Hypothalamus (tissue), 51 donors: ENCODE results near the gene RASGRF2.
"Not testable (repeated sequence)": the region's sequence is repeated elsewhere in the genome, so short reads cannot be mapped to it uniquely, and the experiment has no call there.

Source experiments
- DNase-seq, 51 donors: peaks; one replicate each; lab custom pipeline; 2025; lab: John Stamatoyannopoulos, UW

Gene RASGRF2

DNA sequence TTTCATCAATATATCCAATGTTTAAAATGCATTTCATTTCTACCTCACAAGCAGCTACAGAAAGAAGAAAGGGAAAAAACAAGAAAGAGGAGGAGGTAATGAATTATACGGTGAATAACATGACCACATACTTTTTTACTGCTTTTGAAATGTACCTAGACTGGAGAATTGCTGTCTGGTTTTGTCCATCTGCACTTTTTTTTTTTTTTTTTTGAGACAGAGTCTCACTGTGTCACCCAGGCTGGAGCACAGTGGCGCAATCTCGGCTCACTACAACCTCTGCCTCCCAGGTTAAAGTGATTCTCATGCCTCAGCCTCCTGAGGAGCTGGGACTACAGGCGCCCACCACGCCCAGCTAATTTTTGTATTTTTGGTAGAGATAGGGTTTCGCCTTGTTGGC lies 58.4 kb downstream of the RASGRF2 start:
- not testable (repeated sequence) for DNase-seq

DNA sequence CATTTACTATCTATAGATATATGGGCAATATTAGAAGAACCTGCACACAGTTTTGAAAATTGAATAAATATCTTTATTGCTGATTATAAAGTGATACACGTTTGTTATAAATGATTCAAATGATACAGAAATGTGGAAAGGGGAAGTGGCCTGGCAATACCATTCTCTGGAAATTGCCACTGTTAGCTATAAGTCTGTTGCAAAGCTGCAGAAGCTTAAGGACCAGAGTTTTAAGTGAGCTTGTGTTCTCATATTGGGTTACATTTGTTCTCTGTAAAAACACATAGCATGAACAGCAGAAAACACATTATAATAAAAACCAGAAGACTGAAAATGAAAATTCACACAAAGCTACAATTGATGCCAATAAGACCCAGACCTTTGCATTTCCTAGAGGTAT lies 59.6 kb downstream of the RASGRF2 start:
- DNase-seq, result no peak

DNA sequence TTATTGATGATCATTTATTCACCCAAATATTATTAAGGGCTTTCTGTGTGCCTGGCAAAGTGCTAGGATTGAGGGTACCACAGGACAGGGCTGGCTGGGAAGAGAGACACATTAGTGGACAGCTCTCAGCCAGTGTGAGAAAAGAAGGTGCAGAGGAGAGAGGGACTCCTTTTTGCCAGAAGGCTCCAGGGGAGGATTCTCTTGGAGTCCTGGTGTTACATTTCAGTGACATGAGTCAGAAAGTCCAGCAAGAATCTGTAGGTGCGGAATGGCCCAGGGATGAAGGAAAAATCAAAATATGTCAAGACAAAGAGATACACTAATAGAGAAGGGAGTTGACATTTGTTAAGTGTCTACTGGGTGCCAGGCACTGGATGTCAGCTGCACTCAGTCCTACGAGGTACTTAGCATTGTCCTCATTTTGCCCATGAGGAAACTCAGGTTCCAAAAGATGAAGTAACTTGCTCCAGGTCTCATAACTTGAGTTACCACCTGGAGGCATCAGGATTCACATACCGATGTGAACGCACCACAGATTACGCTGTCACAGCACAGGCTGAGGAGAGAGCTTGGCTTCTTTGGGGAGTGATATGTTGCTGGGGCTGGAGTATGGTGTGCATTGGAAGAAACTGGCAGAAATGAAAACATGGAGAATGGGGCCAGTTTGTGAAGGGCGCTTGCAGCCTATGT lies 60.5 kb downstream of the RASGRF2 start:
- DNase-seq, result no peak

DNA sequence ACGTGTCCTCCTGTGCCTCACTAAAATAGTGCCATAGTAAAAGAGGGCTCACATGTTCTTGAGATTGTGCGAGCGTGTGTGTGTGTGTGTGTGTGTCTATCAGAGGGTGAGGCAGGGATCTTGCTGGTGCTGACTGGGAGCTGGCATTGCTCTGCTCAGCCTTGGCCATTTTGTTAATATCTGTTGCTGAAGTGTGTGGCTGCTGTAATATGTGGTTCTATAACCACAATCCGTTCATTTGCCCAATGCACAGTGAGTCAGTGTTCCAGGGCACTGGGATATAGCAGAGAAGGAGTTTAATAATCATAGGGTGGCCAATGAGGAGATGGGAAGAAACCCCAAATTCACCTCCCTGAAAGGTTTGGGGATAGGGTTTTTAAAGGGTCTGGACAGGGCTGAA lies 61.3 kb downstream of the RASGRF2 start:
- DNase-seq, result no peak

DNA sequence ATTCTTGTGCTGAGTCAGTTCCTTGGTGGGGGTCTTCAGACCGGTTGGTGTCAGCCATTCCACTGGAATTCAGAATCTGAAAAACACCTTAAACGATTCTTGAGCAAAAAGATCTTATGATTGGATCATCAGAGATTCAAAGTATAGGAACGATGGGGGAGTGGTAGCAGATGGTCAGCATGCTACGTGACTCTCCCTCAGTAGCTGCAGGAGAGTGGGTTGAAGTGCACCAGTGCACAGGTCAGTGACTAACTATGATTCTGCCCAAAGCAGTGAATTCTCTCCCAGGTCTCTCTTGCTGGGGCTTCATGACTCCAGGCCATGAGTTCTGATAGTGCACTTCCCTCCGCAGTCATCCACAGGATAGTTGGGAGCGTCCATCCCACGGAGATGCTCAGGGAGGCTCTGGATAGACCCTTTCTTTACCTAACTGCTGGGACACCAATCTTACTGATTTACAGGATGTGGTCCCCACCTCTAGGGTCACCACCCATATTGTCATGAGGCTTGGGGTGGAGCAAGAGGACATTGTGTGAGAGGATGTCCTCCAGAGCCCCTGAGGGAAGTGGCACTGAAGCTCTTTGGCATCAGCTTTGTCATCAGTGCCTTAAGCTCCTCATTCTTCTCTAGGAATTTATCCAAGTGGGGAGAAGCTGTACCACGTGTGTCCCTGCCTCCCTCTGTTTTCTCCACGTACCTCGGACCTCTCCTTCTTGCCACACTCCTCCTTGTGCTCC lies 62.0 kb downstream of the RASGRF2 start:
- DNase-seq, result no peak

DNA sequence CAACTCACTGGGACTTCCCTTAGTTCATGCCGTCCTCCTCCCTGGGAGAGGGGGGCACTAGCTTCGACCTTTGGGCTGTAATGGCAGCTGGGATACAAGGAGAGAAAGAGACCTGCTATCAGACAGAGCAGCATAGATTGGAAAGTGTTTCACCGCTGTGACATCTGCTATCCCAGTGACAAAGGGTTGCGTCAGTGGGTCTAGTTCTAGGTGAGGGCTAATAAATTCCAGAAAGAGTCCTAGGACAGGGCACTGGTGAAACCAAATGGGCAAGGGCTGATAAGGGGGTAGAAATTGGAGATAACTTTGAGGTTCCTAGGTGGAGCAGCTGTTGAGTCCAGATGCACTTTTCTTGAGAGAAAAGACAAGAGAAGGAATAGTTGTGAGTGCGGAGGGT lies 62.5 kb downstream of the RASGRF2 start:
- no peak for DNase-seq

DNA sequence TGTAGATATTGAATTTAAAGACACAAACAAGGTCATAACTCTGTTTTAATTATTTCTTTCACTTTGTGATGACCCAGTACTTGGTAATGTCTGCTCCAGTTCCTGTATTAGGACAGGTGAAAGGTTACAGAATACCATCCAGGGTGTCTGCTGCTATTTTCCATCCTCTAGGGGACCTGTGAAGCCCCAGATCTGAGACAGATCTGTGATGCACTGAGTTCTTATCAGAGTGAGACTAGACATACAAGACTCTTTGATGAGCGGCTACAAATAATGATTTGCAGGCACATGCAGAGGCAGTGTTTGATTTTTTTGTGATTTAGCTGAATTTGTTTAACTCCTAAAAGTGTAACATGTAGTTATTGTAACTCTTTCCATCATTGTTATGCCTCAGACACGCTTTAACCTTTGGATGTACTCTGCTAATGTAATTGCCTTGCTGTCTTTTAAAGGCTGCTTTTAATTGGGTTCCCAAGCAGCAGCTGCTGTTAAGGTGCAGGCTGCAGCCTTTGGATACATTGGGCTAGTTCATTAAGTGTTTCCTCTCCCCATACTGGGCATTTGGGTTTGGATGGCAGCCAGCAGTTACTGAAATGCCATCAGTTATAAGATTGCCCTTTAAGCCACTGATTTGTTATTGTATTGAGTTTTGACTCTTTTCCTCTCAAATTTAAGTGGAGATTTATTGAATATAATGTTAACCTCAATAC lies 63.3 kb downstream of the RASGRF2 start:
- no peak for DNase-seq

DNA sequence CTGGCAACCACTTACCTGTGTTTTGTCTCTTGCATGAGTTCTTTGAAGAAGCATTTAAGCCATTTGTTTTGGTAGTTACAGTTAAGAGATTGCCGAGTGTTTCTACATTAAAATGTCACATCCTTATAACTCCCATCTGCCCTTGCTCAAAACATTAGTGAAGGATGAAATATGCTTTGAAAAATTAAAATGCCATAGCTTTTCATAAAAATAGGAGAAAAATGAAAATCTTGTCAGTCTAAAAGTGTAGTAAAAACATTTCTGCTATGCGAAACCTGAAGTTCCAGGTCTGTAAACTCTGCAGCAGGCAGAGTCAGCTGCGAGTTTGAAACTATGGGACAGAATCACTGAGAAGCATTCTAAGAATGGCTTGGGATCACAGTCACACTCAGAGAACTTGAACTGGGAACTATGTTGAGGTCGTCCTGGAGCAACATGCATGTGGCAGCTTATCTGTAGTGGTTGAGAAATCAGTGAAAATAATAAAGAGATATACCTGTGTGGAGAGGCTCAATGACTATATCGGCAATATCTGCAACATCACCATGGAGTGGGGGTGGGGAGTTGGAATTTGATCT lies 67.4 kb downstream of the RASGRF2 start:
- DNase-seq, result no peak

DNA sequence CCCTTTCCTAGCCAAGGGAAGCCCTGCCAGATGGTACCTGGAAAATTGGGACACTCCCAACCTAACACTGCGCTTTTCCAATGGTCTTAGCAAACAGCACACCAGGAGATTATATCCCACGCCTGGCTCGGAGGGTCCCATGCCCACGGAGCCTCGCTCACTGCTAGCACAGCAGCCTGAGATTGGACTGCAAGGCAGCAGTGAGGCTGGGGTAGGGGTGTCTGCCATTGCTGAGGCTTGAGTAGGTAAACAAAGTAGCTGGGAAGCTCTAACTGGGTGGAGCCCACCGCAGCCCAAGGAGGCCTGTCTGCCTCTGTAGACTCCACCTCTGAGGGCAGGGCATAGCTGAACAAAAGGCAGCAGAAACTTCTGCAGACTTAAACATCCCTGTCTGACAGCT lies 68.7 kb downstream of the RASGRF2 start:
- DNase-seq, result not testable (repeated sequence)

DNA sequence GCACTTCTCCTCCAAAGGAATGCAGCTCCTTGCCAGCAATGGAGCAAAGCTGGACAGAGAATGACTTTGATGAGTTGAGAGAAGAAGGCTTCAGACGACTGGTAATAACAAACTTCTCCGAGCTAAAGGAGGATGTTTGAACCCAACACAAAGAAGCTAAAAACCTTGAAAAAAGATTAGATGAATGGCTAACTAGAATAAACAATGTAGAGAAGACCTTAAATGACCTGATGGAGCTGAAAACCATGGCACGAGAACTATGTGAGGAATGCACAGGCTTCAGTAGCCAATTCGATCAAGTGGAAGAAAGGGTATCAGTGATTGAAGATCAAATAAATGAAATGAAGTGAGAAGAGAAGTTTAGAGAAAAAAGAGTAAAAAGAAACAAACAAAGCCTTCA lies 69.6 kb downstream of the RASGRF2 start:
- not testable (repeated sequence) for DNase-seq

DNA sequence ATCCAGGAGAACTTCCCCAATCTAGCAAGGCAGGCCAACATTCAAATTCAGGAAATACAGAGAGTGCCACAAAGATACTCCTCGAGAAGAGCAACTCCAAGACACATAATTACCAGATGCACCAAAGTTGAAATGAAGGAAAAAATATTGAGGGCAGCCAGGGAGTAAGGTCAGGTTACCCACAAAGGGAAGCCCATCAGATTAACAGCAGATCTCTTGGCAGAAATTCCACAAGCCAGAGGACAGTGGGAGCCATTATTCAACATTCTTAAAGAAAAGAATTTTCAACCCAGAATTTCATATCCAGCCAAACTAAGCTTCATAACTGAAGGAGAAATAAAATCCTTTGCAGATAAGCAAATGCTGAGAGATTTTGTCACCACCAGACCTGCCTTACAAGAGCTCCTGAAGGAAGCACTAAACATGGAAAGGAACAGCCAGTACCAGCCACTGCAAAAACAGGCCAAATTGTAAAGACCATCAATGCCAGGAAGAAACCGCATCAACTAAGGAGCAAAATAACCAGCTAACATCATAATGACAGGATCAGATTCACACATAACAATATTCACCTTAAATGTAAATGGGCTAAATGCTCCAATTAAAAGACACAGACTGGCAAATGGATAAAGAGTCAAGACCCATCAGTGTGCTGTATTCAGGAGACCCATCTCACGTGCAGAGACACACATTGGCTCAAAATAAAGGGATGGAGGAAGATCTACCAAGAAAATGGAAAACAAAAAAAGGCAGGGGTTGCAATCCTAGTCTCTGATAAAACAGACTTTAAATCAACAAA lies 70.3 kb downstream of the RASGRF2 start:
- not testable (repeated sequence) for DNase-seq

DNA sequence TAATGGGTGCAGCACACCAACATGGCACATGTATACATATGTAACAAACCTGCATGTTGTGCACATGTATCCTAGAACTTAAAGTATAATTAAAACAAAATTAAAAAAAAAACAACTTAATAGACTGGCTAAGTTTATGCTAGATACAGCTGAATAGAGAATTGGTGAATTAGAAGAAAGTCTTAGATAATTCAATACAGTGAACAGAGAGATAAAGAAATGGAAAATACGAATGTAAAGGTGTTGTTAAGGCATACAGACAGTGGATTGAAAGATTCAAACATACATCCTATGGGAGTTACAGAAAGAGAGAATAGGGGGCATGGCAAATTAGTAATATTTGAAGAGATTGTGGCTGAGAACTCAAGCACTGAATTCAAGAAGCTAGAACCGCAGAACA lies 75.4 kb downstream of the RASGRF2 start:
- no peak for DNase-seq

DNA sequence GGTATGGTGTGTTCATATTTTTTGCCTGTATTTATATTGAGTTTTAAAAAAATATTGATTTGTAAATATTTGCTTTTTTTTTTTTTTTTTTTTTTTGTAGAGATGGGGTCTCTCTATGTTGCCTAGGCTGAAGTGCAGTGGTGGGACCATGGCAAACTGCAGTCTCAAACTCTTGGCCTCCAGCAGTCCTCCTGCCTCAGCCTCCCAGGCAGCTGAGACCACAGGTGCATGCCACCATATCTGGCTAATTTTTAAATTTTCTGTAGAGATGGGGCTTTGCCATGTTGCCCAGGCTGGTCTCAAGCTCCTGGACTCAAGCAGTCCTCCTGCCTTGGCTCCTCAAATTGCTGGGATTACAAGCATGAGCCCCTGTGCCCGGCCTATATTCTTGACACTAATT lies 78.3 kb downstream of the RASGRF2 start:
- DNase-seq, result no peak

DNA sequence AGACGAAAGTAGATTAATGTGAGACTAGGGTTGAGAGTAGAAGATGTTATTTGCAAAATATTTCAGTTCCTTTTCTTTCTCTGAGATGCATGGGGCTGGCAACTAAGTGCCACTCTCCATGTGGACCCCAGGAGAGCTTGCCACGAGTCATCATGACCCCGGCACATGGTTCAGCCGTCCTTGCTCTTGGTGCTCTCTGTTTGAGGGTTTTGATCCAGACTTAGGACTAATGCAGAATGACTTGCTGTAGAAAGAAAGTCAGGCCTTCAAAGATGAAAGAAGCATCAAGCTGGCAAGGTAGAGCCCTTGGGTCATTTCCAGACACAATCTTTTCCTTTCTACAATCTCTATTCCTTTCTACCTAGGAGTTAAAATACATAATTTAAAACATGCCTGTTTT lies 84.7 kb downstream of the RASGRF2 start:
- DNase-seq, result no peak

DNA sequence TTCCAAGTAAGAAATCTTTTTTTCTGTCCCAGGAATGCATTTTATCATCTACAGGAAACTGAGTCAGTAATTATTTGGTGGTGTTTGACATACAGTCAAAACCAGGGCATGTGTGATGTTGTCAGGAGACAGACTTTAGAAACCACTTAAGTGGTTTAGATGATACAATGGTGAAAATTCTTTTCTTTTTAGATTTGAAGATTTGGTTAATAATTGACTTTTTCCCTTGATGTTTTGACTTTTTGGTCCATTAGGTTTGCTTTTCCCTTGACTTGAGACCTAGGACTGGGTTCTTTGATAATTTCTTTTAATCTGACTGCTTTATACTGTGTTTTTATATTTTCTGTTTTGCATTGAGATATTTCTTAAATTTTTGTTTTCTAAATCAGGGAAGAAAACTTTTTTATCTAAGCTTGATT lies 85.2 kb downstream of the RASGRF2 start:
- DNase-seq, result no peak

DNA sequence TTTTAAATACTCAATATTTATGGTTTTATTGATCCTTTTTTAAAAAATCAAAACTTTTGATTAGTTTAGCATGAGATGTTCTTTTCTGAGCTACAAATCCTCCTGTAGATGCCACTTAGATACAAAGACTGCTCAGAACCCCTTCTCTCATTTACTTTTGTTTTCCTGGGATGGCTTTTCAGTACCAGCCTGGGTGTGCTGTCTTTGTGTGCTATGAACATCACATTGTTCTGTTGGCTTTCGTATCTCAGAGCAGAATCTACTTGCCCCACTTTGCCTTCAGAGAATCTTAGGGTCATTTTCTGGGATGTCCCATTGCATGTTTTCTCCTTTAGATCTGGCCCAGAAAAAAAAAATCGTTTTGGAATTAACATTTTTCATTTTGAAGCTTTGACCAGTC lies 85.9 kb downstream of the RASGRF2 start:
- DNase-seq, result peak in 6 of 51 donors; percentile 4 to 34 (median 19)

DNA sequence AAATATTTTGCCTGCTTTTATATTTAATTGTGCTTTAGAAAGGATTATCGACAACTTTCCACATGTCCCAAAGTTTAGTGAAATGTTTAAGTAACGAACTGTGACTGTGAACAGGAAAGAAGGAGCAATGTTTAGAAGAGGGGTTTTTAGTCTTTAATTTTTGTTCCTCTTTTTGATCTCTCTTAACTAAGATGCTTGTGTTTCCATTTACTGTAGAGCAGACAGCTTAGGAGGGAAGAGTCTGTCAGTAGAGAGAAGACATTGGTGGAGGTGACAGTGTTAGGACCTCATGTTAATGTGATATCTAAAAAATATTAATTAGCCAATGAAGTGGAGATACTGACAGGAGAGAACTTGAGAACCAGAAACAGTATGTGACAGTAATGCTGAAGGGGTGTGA lies 92.2 kb downstream of the RASGRF2 start:
- no peak for DNase-seq

DNA sequence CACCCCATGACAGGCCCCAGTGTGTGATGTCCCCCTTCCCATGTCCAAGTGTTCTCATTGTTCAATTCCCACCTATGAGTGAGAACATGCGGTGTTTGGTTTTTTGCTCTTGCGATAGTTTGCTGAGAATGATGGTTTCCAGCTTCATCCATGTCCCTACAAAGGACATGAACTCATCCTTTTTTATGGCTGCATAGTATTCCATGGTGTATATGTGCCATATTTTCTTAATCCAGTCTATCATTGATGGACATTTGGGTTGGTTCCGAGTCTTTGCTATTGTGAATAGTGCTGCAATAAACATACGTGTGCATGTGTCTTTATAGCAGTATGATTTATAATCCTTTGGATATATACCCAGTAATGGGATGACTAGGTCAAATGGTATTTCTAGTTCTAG lies 93.1 kb downstream of the RASGRF2 start:
- DNase-seq, result not testable (repeated sequence)

DNA sequence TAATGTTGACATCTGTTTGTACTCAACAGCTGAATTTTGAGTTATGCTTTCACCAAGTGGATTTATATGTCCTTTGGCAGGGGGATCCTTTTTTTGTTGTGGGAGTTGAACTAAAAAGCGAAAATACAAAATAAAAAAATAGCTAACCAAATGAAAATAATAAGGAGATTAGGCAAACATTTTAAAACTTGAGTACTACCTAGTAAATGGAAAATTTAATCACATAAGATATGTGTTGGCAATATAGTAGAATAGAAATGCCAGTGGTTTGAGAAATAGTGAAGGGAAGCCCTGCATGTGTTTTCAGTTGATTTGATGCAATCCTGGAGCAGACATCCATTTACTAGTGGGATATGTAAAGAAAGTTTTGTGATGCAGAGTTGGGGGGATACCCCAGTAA lies 98.0 kb downstream of the RASGRF2 start:
- DNase-seq, result no peak

DNA sequence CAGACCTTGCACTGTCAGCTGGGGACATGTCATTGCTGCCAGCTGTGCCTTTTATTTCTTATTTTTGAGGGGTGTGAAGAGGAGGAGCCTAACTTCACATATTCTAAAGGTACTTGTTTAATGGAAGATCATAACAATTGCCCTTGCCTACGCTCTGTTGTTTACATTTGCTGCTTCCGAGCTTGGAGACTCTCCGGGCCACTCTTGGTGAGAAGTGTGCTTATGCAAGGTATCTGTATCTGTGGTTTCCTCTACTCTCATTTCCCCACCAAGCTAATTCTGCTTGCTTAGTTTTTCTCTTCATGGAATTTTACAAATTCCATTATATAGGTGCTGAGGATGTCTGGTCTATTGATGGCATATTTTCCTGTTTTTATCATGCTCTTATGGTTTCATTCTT lies 105.3 kb downstream of the RASGRF2 start:
- DNase-seq, result no peak

DNA sequence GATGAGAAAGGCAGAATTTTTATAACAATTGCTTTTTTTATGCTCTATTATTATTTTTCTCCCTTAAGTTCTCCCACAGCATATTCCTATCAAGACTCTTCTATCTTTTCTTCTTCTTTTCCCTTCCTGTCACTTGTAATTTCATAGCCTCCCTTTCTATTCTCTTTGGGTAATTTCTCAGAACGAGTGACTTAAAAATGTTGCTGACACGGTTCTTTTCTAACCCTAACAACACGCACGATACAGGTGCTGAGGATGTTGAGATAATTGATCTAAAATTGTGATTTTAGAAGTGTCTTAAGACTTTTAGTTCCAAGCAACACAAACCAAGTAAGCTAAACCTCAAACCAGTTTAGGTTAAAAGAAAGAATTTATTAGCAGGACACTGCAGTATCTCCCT lies 105.9 kb downstream of the RASGRF2 start:
- DNase-seq, result no peak
